ENCODE results near the gene NOP14.

- TF ChIP-seq EP300 (IDR thresholded peaks at IDR 0.05; ENCODE audit: low read depth) (no peak), CTCF (IDR thresholded peaks at IDR 0.05) (no peak)
These were observed 1.3 kb downstream of the NOP14 start for GRCh38 chr4:2961811-2962441.

Data from transverse colon (tissue), 3 donors.